Measurements from ENCODE around the gene FCGR3A. TPM values are rescaled to one million over a fixed set of nuclear protein-coding genes. Genes with fewer than 3 reads are reported as not detected.
"Not testable (repeated sequence)": the region's sequence is repeated elsewhere in the genome, so short reads cannot be mapped to it uniquely, and the experiment has no call there.

Gene FCGR3A
- total and polyA plus RNA-seq, 11 donors: 1.8 to 204 (median 9.2) TPM

DNA sequence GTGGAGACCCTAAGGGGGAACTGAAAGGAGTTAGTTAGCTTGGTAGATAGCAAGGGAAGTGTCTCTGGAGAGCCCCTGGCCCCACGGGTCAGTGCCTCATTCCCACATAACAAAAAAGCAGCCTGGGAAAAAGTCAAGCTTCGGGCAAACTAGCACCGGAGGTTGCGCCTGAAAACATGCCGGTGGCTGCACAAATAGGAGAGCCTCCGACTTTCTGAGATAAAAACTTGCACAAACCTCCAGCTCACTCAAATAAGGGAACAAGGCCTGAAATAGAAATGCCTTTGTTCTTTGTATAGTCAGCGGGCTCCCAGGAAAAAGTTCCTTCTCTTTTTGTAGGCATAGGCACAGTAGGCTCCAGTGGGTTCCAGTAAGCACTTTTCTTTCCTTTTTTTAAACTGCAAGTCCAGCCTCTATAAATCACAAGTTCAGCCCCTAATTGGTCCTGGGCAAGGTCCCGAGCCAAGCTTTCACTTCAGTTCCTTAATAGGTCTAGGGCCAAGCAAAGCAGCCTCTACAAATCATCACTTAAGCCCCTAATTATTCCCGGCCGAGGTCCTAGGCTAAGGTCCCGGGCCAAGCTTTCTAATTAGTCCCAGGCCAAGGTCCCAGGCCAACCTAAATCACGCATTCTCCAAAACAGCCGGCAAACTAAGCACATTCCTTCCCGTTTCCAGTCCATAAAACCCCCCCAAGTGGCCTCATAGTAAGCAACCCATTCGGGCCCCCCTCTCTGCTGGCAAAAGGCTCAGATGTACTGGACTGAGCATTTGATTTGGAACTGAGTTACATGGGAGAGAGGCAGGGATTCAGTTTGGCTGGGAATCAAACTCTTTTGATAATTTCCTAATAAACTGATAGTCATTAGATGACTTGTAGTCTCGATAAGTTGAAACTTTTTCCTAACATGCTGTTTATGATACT, 16.7 kb downstream of the FCGR3A start:
- H3K9me3 ChIP-seq; H3K36me3 ChIP-seq; intact Hi-C loops (cut with DNase I); H3K27me3 ChIP-seq: not testable (repeated sequence)
- H3K4me3 ChIP-seq: peak overlapping the region in 6 of 12 donors; percentile 16 to 77 (median 24)
- H3K27ac ChIP-seq: peak overlapping the region in 11 of 12 donors; percentile 2 to 96 (median 49)
- DNase-seq (peak in 2 of 5 donors; percentile 29 to 39), ATAC-seq (peak in 2 of 4 donors; percentile 19 to 28)
- WGBS, 4 donors: 50 to 67% (median 58%) methylated on average over 15 to 16 of the region's 16 CpGs
- peaks cover 0 to 29% (median 2%) of the 10 kb centered on the region in 12 donors for H3K4me1 ChIP-seq

DNA sequence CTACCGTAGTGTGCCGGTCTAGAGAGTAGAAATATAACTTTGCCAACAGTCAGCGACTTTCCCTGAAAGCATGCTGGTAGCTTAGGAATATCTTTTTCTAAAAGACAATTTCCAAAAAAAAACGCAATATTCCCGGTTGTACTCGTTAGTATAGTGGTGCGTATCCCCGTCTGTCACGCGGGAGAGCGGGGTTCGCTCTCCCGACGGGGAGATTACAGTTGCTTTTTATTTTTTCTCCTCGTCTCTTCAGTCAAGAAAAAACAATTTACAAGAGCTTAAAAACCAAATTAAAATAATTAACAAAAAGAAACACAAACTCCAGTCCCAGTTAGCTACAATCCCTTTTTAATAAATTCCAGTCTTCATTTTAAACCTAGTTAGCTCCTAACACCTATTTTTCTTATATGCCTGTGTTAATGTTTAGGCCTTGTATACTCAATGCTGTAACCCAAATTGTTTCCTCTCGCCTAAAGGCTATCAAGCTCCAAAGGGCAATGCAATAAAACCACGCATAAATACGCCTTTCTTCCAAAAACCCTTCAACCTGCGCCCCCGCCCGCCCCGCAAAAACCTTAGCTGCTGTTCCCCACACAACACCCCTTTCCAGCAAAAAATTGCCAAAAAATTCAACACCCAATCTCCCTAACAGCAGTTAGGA, 17.5 kb downstream of the FCGR3A start:
- peaks cover 0 to 4% (median 0%) of the 10 kb centered on the region in 12 donors for H3K9me3 ChIP-seq
- no peak for DNase-seq
- ATAC-seq: no peak
- intact Hi-C loops (cut with DNase I): no loop called here
- H3K27me3 ChIP-seq: no peaks in the 10 kb centered on the region
- WGBS, 4 donors: 67 to 83% (median 75%) methylated on average over 22 of the region's 22 CpGs
- TF ChIP-seq POLR2A (IDR thresholded peaks at IDR 0.05): no peak
- TF ChIP-seq, protein P1, sequence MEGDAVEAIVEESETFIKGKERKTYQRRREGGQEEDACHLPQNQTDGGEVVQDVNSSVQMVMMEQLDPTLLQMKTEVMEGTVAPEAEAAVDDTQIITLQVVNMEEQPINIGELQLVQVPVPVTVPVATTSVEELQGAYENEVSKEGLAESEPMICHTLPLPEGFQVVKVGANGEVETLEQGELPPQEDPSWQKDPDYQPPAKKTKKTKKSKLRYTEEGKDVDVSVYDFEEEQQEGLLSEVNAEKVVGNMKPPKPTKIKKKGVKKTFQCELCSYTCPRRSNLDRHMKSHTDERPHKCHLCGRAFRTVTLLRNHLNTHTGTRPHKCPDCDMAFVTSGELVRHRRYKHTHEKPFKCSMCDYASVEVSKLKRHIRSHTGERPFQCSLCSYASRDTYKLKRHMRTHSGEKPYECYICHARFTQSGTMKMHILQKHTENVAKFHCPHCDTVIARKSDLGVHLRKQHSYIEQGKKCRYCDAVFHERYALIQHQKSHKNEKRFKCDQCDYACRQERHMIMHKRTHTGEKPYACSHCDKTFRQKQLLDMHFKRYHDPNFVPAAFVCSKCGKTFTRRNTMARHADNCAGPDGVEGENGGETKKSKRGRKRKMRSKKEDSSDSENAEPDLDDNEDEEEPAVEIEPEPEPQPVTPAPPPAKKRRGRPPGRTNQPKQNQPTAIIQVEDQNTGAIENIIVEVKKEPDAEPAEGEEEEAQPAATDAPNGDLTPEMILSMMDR (IDR thresholded peaks at IDR 0.05): no peak
- peaks cover 0 to 29% (median 2%) of the 10 kb centered on the region in 12 donors for H3K4me1 ChIP-seq
- H3K4me3 ChIP-seq: peak overlapping the region in 8 of 12 donors; percentile 16 to 97 (median 70)
- no peaks in the 10 kb centered on the region for H3K36me3 ChIP-seq
- peak overlapping the region in 11 of 12 donors; percentile 2 to 96 (median 49) for H3K27ac ChIP-seq

DNA sequence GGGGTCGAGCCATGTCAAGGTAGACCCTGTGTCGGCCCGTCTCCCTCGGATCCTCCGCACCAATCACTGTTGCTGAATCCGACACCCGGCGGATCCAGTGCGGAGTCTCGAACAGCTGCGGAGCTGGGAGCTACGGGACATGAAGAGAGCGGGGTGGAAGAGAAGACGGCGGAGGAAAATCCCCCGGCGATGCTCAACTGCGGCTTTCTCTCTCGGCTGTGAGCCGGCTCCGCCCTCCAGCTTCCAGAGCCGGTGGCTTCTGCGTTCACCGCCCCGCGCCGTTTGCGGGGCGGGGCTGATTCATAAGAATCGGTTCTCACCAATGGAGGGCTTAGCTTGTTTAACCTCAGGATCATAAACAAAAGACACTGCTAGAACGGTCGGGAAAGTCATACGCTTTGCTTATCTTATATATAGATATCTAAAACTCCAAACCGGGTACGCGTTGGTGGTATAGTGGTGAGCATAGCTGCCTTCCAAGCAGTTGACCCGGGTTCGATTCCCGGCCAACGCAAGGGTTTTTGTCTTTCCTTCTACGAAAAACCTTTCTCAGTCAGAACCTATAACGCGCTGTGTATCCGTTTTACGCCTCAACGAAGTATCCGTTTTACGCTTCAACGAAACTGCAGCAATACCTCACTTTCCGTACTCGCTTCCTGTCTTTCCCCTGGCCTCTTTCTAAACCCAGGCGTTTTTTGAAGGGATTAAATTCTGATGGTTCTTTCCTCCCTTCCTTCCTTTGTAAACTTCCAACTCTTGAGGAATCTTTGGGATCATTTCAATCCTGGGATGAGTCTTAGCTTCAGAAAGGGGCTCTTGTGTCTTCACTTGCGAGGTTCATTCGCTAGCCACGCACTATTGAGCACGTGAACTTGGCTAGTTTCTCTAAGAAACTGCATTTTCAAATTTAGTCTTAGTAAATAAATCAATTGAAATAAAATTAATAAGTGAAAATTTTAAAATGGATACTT, 18.7 kb downstream of the FCGR3A start:
- intact Hi-C loops (cut with DNase I); H3K27me3 ChIP-seq; H3K9me3 ChIP-seq; H3K36me3 ChIP-seq: not testable (repeated sequence)
- ATAC-seq (peak; percentile 69 to 89 (median 80)), DNase-seq (peak; percentile 81 to 90 (median 83))
- Histone ChIP-seq H3K4me1 (peaks cover 0 to 29% (median 2%) of the 10 kb centered on the region in 12 donors), H3K4me3 (peak overlapping the region; percentile 44 to 97 (median 70)), H3K27ac (peak overlapping the region in 11 of 12 donors; percentile 62 to 96 (median 73))
- peak in 1 of 2 donors; percentile 17 for TF ChIP-seq POLR2A (IDR thresholded peaks at IDR 0.05)
- WGBS, 4 donors: 1 to 5% (median 2%) methylated on average over 25 to 53 of the region's 56 CpGs

DNA sequence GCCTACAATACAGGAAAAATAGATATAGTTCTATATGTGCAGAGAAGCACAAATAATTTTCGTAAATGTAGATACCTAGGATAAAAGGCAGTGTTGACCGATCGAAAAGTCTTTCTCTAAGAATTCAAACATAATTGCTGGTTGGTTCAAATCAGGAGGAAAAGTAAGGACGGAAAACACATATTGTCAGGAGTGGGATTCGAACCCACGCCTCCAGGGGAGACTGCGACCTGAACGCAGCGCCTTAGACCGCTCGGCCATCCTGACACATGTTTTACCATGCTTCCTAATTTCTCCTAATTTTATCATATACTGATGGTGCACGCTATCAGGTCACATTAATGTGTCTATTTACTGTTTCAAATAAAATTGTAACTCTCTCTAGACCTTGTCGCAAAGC, 19.5 kb downstream of the FCGR3A start:
- peaks cover 0 to 30% (median 2%) of the 10 kb centered on the region in 12 donors for H3K4me1 ChIP-seq
- H3K36me3 ChIP-seq; intact Hi-C loops (cut with DNase I); H3K27me3 ChIP-seq; H3K9me3 ChIP-seq: not testable (repeated sequence)
- peak; percentile 83 to 86 (median 84) for ATAC-seq
- WGBS, 4 donors: 1 to 3% (median 2%) methylated on average over 12 to 13 of the region's 13 CpGs
- peak overlapping the region in 11 of 12 donors; percentile 62 to 96 (median 73) for H3K27ac ChIP-seq
- H3K4me3 ChIP-seq: peak overlapping the region; percentile 44 to 97 (median 70)
- DNase-seq: peak; percentile 62 to 75 (median 67)

DNA sequence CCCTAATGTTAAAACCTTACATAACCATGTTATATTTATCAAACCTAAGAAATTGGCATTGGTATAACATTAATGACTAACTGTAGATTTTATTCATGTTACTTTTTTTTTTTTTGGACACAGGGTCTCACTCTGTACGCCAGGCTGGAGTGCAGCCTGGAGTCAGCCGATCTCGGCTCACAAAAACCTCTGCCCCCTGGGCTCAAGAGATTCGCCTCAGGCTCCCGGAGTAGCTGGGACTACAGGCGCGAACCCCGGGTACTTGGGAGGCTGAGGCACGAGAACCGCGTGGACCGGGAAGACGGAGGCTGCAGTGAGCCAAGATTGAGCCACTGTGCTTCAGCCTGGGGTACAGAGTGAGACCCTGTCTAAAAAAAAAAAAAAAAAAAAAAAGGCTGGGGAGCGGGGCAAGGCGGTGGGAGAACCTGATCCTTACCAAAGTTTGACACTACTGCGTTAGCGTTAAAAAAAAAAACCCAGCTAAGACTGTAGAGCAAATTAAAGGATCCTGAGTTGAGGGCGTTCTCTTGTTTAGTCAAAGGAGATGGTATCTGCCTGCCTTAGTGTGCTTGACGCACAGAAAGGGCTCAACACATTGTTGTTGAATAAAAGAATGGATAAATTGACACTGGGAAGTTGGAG, 20.0 kb downstream of the FCGR3A start:
- not testable (repeated sequence) for H3K9me3 ChIP-seq, H3K27me3 ChIP-seq, ATAC-seq, DNase-seq, H3K36me3 ChIP-seq
- Histone ChIP-seq H3K4me3 (peak overlapping the region in 10 of 12 donors; percentile 55 to 97 (median 70)), H3K27ac (peak overlapping the region in 5 of 12 donors; percentile 70 to 96 (median 84)), H3K4me1 (peaks cover 0 to 34% (median 6%) of the 10 kb centered on the region in 12 donors)
- 22 to 42% (median 26%) methylated on average over 17 to 19 of the region's 19 CpGs for WGBS, 4 donors
- intact Hi-C loops (cut with DNase I): loop anchor here in 1 of 10 donors (10.0 kb wide), 1 partner anchor 85 kb away; no protein-coding TSS in a partner anchor

DNA sequence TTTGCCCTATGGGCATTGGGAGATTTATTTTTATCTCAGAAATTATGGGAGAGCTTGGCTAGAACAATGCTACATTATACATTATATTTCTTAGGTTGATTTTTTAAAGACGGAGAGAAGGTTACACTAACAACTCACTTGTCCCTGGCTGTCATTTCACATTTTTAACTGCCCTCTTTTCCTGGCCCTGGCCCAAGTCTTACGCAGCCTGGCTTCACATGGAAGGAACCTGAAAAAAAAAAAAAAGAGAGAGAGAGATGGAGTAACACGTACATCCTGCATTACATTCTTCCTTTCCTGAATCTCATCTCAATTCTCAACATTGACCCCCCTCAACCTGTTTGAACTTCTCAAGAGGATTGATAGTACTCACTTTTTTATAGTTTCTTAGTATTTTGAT, 21.1 kb downstream of the FCGR3A start:
- Histone ChIP-seq H3K27ac (peak overlapping the region in 1 of 12 donors; percentile 15), H3K4me1 (peaks cover 0 to 34% (median 6%) of the 10 kb centered on the region in 12 donors)
- WGBS, 4 donors: 12 to 30% (median 20%) methylated on average over 3 of the region's 3 CpGs
- ATAC-seq, H3K4me3 ChIP-seq, H3K9me3 ChIP-seq, H3K36me3 ChIP-seq, H3K27me3 ChIP-seq: not testable (repeated sequence)
- intact Hi-C loops (cut with DNase I): loop anchor here in 1 of 10 donors (10.0 kb wide), 1 partner anchor 86 kb away; no protein-coding TSS in a partner anchor
- peak in 3 of 5 donors; percentile 45 to 63 (median 58) for DNase-seq

DNA sequence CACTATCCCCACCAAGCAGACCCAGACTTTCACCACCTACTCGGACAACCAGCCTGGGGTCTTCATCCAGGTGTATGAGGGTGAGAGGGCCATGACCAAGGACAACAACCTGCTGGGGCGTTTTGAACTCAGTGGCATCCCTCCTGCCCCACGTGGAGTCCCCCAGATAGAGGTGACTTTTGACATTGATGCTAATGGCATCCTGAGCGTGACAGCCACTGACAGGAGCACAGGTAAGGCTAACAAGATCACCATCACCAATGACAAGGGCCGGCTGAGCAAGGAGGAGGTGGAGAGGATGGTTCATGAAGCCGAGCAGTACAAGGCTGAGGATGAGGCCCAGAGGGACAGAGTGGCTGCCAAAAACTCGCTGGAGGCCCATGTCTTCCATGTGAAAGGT, 23.7 kb downstream of the FCGR3A start:
- WGBS, 4 donors: 76 to 83% (median 80%) methylated on average over 4 to 7 of the region's 7 CpGs
- not testable (repeated sequence) for H3K36me3 ChIP-seq
- intact Hi-C loops (cut with DNase I): loop anchor here in 1 of 10 donors (10.0 kb wide), 1 partner anchor 89 kb away; no protein-coding TSS in a partner anchor

DNA sequence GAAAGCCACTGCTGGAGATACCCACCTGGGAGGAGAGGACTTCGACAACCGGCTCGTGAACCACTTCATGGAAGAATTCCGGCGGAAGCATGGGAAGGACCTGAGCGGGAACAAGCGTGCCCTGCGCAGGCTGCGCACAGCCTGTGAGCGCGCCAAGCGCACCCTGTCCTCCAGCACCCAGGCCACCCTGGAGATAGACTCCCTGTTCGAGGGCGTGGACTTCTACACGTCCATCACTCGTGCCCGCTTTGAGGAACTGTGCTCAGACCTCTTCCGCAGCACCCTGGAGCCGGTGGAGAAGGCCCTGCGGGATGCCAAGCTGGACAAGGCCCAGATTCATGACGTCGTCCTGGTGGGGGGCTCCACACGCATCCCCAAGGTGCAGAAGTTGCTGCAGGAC, 24.3 kb downstream of the FCGR3A start:
- intact Hi-C loops (cut with DNase I): loop anchor here in 1 of 10 donors (10.0 kb wide), 1 partner anchor 89 kb away; no protein-coding TSS in a partner anchor
- not testable (repeated sequence) for H3K9me3 ChIP-seq, H3K36me3 ChIP-seq, H3K27me3 ChIP-seq
- DNase-seq: peak in 1 of 5 donors; percentile 53
- H3K4me1 ChIP-seq: peaks cover 0 to 14% (median 0%) of the 10 kb centered on the region in 12 donors
- peak overlapping the region in 9 of 12 donors; percentile 69 to 89 (median 75) for H3K4me3 ChIP-seq
- WGBS, 4 donors: 39 to 51% (median 41%) methylated on average over 3 to 23 of the region's 23 CpGs; no CpG with 5 or more reads in 1 of the 4 donors
- ATAC-seq: peak in 2 of 4 donors; percentile 27 to 51
- peak overlapping the region in 1 of 12 donors; percentile 69 for H3K27ac ChIP-seq

More for the DNA sequence above, 23.7 kb downstream of the FCGR3A start:
- DNase-seq, H3K27me3 ChIP-seq, H3K9me3 ChIP-seq, H3K27ac ChIP-seq, H3K4me3 ChIP-seq, ATAC-seq: not testable (repeated sequence)
- peaks cover 0 to 15% (median 0%) of the 10 kb centered on the region in 12 donors for H3K4me1 ChIP-seq
